Breast epithelium (tissue), 4 donors: ENCODE data around the gene HYOU1. TPM values are rescaled to one million over a fixed set of nuclear protein-coding genes. Genes with fewer than 3 reads are reported as not detected.

Experiments
- DNase-seq, 2 donors: peaks; one replicate each; pipeline ENCODE4 v3.0.0-alpha.2; 2019; ENCODE audit warnings: low spot score in 2 of 2
- H3K27ac ChIP-seq, 2 donors: fragments of 200-600 bp; sonication (generic) in 1 of 2; one replicate each; pipeline ENCODE4 v1.5.1; 2016 to 2019; ENCODE audit warnings: mild to moderate bottlenecking in 1 of 2
- H3K27me3 ChIP-seq, 2 donors: fragments of 200-600 bp; sonication (generic) in 1 of 2; one replicate each; pipeline versions ENCODE4 v1.5.1 to v1.6.0; 2017 to 2019; ENCODE audit warnings: control low read depth in 1 of 2, mild to moderate bottlenecking in 1 of 2
- H3K36me3 ChIP-seq: fragments of 200-600 bp; one replicate; pipeline ENCODE4 v1.5.1; 2019
- H3K4me1 ChIP-seq, 2 donors: fragments of 200-600 bp; sonication (generic); one replicate each; pipeline ENCODE4 v1.5.1; 2016 to 2019; ENCODE audit warnings: control low read depth in 1 of 2
- H3K4me3 ChIP-seq, 3 donors: fragments of 200-600 bp; sonication (generic); 1 replicate in 2 of 3; 2 replicates in 1 of 3; pipeline ENCODE4 v1.5.1; 2016 to 2019; ENCODE audit warnings: mild to moderate bottlenecking in 3 of 3, moderate library complexity in 2 of 3
- H3K9me3 ChIP-seq, 2 donors: fragments of 200-600 bp; sonication (generic) in 1 of 2; one replicate each; pipeline ENCODE4 v1.5.1; 2016 to 2019; ENCODE audit warnings: control low read depth in 1 of 2
- CTCF ChIP-seq, 3 donors: fragments of 450-650 bp; IDR thresholded peaks; one replicate each; pipeline ENCODE4 v1.5.1; 2016 to 2017; ENCODE audit warnings: antibody characterized with exemption in 3 of 3, mild to moderate bottlenecking in 3 of 3, moderate library complexity in 3 of 3
- POLR2A ChIP-seq: fragments of 450-650 bp; IDR thresholded peaks from one replicate; pipeline ENCODE4 v1.6.1; 2016; ENCODE audit warnings: antibody characterized with exemption, mild to moderate bottlenecking, moderate library complexity
- POLR2AphosphoS5 ChIP-seq, 3 donors: sonication (generic); formaldehyde crosslinking; IDR thresholded peaks; one replicate each; pipeline ENCODE4 v1.6.1; 2017; ENCODE audit warnings: antibody characterized with exemption in 3 of 3
- intact Hi-C: fragments of 100-400 bp; cut with DNase I; formaldehyde crosslinking; loops from one replicate; pipeline ENCODE4 v1.15.1; 2023; ENCODE audit warnings: low total_unique reads
- total RNA-seq, 3 donors: library from RNA; depleted of rRNA; stranded (reverse); fragments of >200 nt; gene quantifications; one replicate each; pipeline ENCODE4 v1.1.0, GENCODE V29; 2016

The HYOU1 gene
- total RNA-seq, 3 donors from 2014 or later, result 37.0 to 73.7 (median 57.5) TPM

GRCh38 chr11:119094816-119095065, 37.7 kb upstream of the HYOU1 start:
- DNase-seq, result peak; percentile 79 to 83
- Histone ChIP-seq H3K27ac (peak overlapping the region; percentile 92 to 97), H3K4me3 (peak overlapping the region; percentile 62 to 93 (median 71)), H3K36me3 (peaks cover 11% of the 10 kb centered on the region), H3K4me1 (peaks cover 6% of the 10 kb centered on the region in 2 donors), H3K9me3 (no peaks in the 10 kb centered on the region), H3K27me3 (no peaks in the 10 kb centered on the region)
- TF ChIP-seq CTCF (IDR thresholded peaks at IDR 0.05), result peak in 1 of 3 donors; percentile 49
- TF ChIP-seq POLR2A, result no peak
- intact Hi-C loops, result loop anchor here (1.0 kb wide), 1 partner anchor 9 kb away; no protein-coding TSS in a partner anchor

- peaks cover 11% of the 10 kb centered on the region for H3K36me3 ChIP-seq
- peak in 1 of 2 donors; percentile 33 for DNase-seq
- H3K4me3 ChIP-seq, result peak overlapping the region; percentile 62 to 93 (median 71)
- H3K4me1 ChIP-seq, result peaks cover 6% of the 10 kb centered on the region in 2 donors
- intact Hi-C loops, result no loop called here
- H3K27ac ChIP-seq, result peak overlapping the region; percentile 92 to 97
- TF ChIP-seq POLR2AphosphoS5 (IDR thresholded peaks at IDR 0.05) (no peak), CTCF (IDR thresholded peaks at IDR 0.05) (no peak), POLR2A (no peak)
- no peaks in the 10 kb centered on the region for H3K27me3 ChIP-seq
- no peaks in the 10 kb centered on the region for H3K9me3 ChIP-seq
Measured at GRCh38 chr11:119093942-119094815, 37.2 kb upstream of the HYOU1 start.

- peaks cover 6% of the 10 kb centered on the region in 2 donors for H3K4me1 ChIP-seq
- peak overlapping the region; percentile 62 to 93 (median 71) for H3K4me3 ChIP-seq
- DNase-seq, result peak in 1 of 2 donors; percentile 41
- no peaks in the 10 kb centered on the region for H3K9me3 ChIP-seq
- H3K36me3 ChIP-seq, result peaks cover 11% of the 10 kb centered on the region
- intact Hi-C loops, result no loop called here
- H3K27ac ChIP-seq, result peak overlapping the region; percentile 4 to 92
- H3K27me3 ChIP-seq, result no peaks in the 10 kb centered on the region
- TF ChIP-seq POLR2AphosphoS5 (IDR thresholded peaks at IDR 0.05), result no peak
- no peak for TF ChIP-seq POLR2A
Measured at GRCh38 chr11:119092880-119093842, 36.2 kb upstream of the HYOU1 start.

- no peaks in the 10 kb centered on the region for H3K27me3 ChIP-seq
- H3K27ac ChIP-seq, result no peak overlapping the region
- TF ChIP-seq CTCF (IDR thresholded peaks at IDR 0.05), result no peak
- no peak for TF ChIP-seq POLR2AphosphoS5 (IDR thresholded peaks at IDR 0.05)
- H3K36me3 ChIP-seq, result peaks cover 3% of the 10 kb centered on the region
- H3K9me3 ChIP-seq, result no peaks in the 10 kb centered on the region
- H3K4me3 ChIP-seq, result no peak overlapping the region
- peaks cover 6% of the 10 kb centered on the region in 2 donors for H3K4me1 ChIP-seq
- intact Hi-C loops, result no loop called here
- DNase-seq, result no peak
Measured at GRCh38 chr11:119091966-119092879, 35.2 kb upstream of the HYOU1 start.

GRCh38 chr11:119091178-119091577, 34.2 kb upstream of the HYOU1 start:
- Histone ChIP-seq H3K4me1 (peaks cover 6% of the 10 kb centered on the region in 2 donors), H3K27me3 (no peaks in the 10 kb centered on the region), H3K36me3 (no peaks in the 10 kb centered on the region), H3K4me3 (no peak overlapping the region), H3K27ac (no peak overlapping the region), H3K9me3 (no peaks in the 10 kb centered on the region)
- intact Hi-C loops, result no loop called here
- DNase-seq, result no peak
- TF ChIP-seq CTCF (IDR thresholded peaks at IDR 0.05) (no peak), POLR2A (no peak), POLR2AphosphoS5 (IDR thresholded peaks at IDR 0.05) (no peak)
